GM12872 (cell line): ENCODE results near the gene KRTAP9-9.

ENCODE experiments used
- TF ChIP-seq, protein P1 (sequence below): IDR thresholded peaks from 3 replicates; pipeline ENCODE4 v1.5.1; 2011; ENCODE audit warnings: low read depth, mild to moderate bottlenecking, low read length, moderate library complexity; ENCODE audit not compliant: insufficient read depth

KRTAP9-9 gene

DNA sequence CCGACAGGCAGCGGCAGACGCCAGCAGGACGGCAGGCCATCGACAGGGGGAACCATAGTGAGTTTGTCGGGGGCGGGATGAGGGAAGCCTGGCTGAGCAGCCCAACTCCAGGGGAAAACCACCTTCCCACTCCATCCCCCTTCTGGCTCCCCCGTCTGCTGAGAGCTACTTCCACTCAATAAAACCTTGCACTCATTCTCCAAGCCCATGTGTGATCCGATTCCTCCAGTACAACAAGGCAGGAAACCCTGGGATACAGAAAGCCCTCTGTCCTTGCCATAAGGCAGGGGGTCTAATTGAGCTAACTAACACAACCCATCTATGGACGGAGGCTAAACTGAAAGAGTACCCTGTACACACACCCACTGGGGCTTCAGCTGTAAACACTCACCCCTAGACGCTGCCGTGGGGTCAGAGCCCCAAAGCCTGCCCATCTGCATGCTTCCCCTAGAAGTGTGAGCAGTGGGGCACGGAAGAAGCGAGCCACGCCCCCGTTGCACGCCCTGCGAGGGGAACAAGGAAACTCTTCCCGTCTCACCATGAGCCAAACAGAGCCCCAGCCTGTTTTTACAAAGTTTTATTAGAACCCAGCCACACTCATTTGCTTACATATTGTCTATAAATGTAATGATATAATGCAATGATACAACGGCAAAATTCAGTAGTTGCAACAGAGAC lies 43.4 kb downstream of the KRTAP9-9 start:
- TF ChIP-seq, protein P1, sequence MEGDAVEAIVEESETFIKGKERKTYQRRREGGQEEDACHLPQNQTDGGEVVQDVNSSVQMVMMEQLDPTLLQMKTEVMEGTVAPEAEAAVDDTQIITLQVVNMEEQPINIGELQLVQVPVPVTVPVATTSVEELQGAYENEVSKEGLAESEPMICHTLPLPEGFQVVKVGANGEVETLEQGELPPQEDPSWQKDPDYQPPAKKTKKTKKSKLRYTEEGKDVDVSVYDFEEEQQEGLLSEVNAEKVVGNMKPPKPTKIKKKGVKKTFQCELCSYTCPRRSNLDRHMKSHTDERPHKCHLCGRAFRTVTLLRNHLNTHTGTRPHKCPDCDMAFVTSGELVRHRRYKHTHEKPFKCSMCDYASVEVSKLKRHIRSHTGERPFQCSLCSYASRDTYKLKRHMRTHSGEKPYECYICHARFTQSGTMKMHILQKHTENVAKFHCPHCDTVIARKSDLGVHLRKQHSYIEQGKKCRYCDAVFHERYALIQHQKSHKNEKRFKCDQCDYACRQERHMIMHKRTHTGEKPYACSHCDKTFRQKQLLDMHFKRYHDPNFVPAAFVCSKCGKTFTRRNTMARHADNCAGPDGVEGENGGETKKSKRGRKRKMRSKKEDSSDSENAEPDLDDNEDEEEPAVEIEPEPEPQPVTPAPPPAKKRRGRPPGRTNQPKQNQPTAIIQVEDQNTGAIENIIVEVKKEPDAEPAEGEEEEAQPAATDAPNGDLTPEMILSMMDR, result no peak

GRCh38 chr17:41301204-41301790 lies 46.1 kb downstream of the KRTAP9-9 start:
- TF ChIP-seq, protein P1, result no peak

DNA sequence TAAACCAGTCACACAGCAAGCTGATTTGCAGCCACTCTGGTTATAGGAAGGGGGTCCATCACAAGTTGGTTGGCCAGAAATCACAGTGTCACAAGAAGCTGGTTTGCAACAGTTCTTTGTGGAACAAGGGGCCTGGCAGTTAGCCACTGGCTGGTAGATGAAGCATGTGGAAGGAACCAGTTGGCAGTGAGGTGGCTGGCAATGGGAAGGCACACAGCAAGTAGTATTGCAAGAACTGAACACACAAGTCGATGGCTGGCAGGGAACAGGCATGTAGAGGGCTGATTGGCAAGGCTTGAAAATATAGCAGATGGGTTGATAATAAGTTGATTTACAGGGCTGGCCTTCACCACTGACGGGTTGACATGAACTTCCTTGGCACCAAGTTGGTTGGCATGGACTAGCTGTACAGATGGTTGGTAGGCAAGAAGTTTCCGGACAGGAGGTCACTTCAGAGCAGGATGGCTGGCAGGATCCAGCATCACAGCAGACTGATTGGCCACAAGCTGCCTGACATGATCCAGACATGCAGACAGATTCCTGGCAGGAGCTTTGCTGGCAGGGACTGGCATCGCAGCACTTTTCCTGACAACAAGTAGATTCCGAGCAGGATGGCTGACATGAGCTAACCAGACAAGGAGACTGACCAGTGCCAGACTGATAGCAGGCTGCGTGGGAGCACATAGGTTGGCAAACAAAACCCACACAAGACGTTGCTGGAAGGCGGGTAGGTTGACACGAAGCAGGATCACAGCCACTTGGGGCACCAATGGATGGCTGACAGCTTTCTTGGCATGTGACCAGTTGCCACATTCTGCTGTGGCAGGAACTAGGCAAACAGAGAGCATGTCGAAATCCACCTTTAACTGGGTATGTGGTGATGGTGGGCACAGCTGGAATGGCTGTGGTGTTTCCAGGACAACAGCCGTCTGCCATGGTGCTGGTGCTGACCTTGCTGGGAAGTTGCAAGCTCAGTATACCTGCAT lies 47.0 kb downstream of the KRTAP9-9 start, which contains the start of gene KRTAP29-1:
KRTAP29-1 (minus strand) TSS at position 936 of the 986 bp plus-strand sequence; CDS start at position 936, 0 bp downstream.
- TF ChIP-seq, protein P1, result no peak

- TF ChIP-seq, protein P1, result no peak
These were observed 47.8 kb downstream of the KRTAP9-9 start for GRCh38 chr17:41302981-41303380.

GRCh38 chr17:41304091-41304490 lies 48.9 kb downstream of the KRTAP9-9 start:
- TF ChIP-seq, protein P1, result no peak
